Upper lobe of left lung (tissue), 4 donors: ENCODE measurements around the gene IL1RL2.

Experiments
- CTCF ChIP-seq, 6 experiments: fragments of 450-650 bp in 4 of 6; fragments of 200-600 bp in 2 of 6; sonication (generic) in 2 of 6; IDR thresholded peaks; one replicate each; pipeline ENCODE4 v1.5.1; 2016 to 2019; ENCODE audit warnings: antibody characterized with exemption in 6 of 6
- POLR2A ChIP-seq, 4 donors: fragments of 450-650 bp; IDR thresholded peaks; one replicate each; pipeline ENCODE4 v1.5.1; 2016 to 2017; ENCODE audit warnings: antibody characterized with exemption in 4 of 4, mild to moderate bottlenecking in 2 of 4
- POLR2AphosphoS5 ChIP-seq, 2 donors: sonication (generic); formaldehyde crosslinking; IDR thresholded peaks; one replicate each; pipeline ENCODE4 v1.5.1; 2017; ENCODE audit warnings: antibody characterized with exemption in 2 of 2

- TF ChIP-seq CTCF (IDR thresholded peaks at IDR 0.05), result no peak
- TF ChIP-seq POLR2AphosphoS5 (IDR thresholded peaks at IDR 0.05), result no peak
- TF ChIP-seq POLR2A (IDR thresholded peaks at IDR 0.05), result no peak
These were observed 42.4 kb downstream of the IL1RL2 start for GRCh38 chr2:102229141-102229769.
